Naive thymus-derived CD8-positive, alpha-beta T cell (primary cell): Measurements from ENCODE around the gene TSPAN14. TPM values are rescaled to one million over a fixed set of nuclear protein-coding genes. Genes with fewer than 3 reads are reported as not detected.
A peak's percentile ranks its signal among the peaks of the same experiment; 100 is the strongest.

Experiments used
- ATAC-seq, 2 donors: fragments of 150-1000 bp; cut with Tn5 transposase in 1 of 2; sonication (Bioruptor Pico), chemical (Tn5 transposase) in 1 of 2; 1 replicate in 1 of 2; 2 replicates in 1 of 2; pipeline ENCODE4 v1.10.0; 2021; ENCODE audit warnings: mild to moderate bottlenecking in 2 of 2, moderate library complexity in 2 of 2
- POLR2A ChIA-PET: fragments of 350-600 bp; sonication (Branson Sonifier 250); formaldehyde crosslinking; loops from one replicate; lab custom pipeline; 2021; ENCODE audit warnings: antibody characterized with exemption; lab: Charles Lee
- DNase-seq, 10 donors: peaks; one replicate each; pipeline versions ENCODE4 v3.0.0 to v3.0.0-alpha.2; 2020 to 2022
- H3K27ac Mint-ChIP-seq, 10 donors: one replicate each; pipeline ENCODE4 v1.8.0; 2020 to 2022; ENCODE audit warnings: mild to moderate bottlenecking in 10 of 10, mixed read lengths in 10 of 10, moderate library complexity in 4 of 10, inconsistent platforms in 1 of 10
- H3K27me3 Mint-ChIP-seq, 5 donors: one replicate each; pipeline ENCODE4 v1.8.0; 2021 to 2022; ENCODE audit warnings: mixed read lengths in 5 of 5
- H3K36me3 Mint-ChIP-seq, 3 donors: one replicate each; pipeline ENCODE4 v1.8.0; 2020 to 2022; ENCODE audit warnings: mixed read lengths in 3 of 3, mild to moderate bottlenecking in 2 of 3, inconsistent platforms in 1 of 3
- H3K4me1 Mint-ChIP-seq, 4 donors: one replicate each; pipeline ENCODE4 v1.8.0; 2021 to 2022; ENCODE audit warnings: mixed read lengths in 4 of 4
- H3K4me3 Mint-ChIP-seq, 10 donors: one replicate each; pipeline ENCODE4 v1.8.0; 2020 to 2022; ENCODE audit warnings: mild to moderate bottlenecking in 10 of 10, mixed read lengths in 10 of 10, moderate library complexity in 6 of 10, inconsistent platforms in 1 of 10
- H3K9me3 Mint-ChIP-seq, 9 donors: one replicate each; pipeline ENCODE4 v1.8.0; 2020 to 2022; ENCODE audit warnings: mixed read lengths in 9 of 9, mild to moderate bottlenecking in 3 of 9, inconsistent platforms in 1 of 9, moderate library complexity in 1 of 9
- polyA plus RNA-seq, 3 donors: library from polyadenylated mRNA; unstranded; fragments of 300-500 nt; fragmentation: Illumina TruSeq; gene quantifications; one replicate each; pipeline ENCODE4 v1.2.3, GENCODE V29; 2021
- total RNA-seq, 8 experiments: library from RNA in 2 of 8; stranded (reverse) in 2 of 8; gene quantifications; one replicate each; pipeline ENCODE4 v1.2.3 and lab custom pipeline; 2021 to 2026

TSPAN14 gene
- total RNA-seq, result 100 to 1,000 TPM; 163 to 165 TPM
- polyA plus RNA-seq, result 100 to 1,000 TPM; 152 to 293 (median 155) TPM
- 66.4 to 339 (median 215) reads per million in 6 experiments for total RNA-seq (lab: John Stamatoyannopoulos, UW)

DNA sequence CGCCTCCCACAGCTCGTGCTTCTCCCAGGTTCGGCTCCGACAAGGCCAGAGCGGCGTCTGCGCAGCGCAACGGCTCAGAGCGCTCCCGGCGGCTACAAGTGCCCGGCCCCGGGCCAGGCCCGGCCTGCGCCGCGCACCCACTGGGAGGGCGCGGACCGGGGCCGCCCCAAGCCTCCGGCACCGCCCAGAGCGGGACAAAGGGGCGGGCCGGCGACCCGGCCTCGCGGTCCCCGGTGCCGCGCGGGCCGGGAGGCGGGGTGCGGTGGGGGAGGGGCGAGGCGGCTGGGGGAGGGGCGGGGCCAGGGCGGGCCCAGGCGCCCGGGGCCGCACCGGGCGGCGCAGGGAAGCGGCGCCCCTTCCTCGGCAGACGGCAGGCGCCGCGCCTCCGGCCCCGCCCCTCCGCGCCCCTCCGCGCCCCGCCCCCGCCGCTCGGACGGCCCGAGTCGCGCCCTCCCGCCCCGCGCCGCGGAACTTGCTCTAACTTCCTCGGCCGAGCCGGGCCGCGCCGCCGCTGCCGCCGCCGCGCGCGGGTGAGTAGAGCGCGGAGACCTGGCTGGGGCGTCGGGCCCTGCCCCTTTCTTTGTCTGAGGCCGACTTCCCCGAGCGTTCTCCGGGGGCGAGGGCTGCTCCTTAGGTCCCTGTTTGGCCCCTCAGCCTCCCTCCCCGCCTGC lies at the start of gene TSPAN14:
TSS of gene TSPAN14 (plus strand) at position 469 of the 671 bp plus-strand sequence. CDS start 34,924 bp downstream, outside the sequence.
- Mint-ChIP-seq H3K27ac (peak within 1 kb of the TSS; percentile 94 to 100 (median 97)), H3K4me3 (peak within 1 kb of the TSS in 9 of 10 donors; percentile 85 to 99 (median 98)), H3K4me1 (peaks cover 19 to 52% (median 42%) of the 10 kb centered on the region in 4 donors), H3K27me3 (no peaks in the 10 kb centered on the region), H3K9me3 (no peaks in the 10 kb centered on the region), H3K36me3 (peaks cover 0 to 5% (median 2%) of the 10 kb centered on the region in 3 donors)
- DNase-seq (peak; percentile 47 to 80 (median 68)), ATAC-seq (peak; percentile 61 to 71)
- POLR2A ChIA-PET, result interaction anchor here (1.5 to 37.5 kb wide), 5 partner anchors 10 to 51 kb away, joined by 6 to 914 read pairs (median 382); no protein-coding TSS in a partner anchor

DNA sequence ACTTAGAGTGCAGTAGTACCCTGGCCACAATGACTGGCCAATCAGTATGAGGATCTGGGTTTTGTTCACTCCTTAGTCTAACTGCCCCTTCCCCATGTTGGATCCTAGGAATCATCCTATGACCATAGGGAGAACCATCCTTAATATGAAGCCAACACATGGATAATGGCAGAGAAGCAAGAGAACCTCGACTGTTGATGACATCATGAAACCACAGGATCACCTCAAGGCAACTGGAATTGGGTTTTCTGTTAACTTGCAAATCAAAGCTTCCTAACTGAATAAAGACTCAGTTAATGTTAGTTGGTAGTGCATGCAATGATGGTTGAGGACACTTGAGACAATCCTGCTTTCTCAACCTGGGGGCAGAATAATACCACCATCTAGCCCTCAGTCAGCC lies 49.1 kb upstream of the TSPAN14 start:
- H3K9me3 Mint-ChIP-seq, result no peaks in the 10 kb centered on the region
- POLR2A ChIA-PET, result interaction anchor here (1.3 kb wide), 1 partner anchor 54 kb away, joined by 7 read pairs; no protein-coding TSS in a partner anchor
- no peaks in the 10 kb centered on the region for H3K36me3 Mint-ChIP-seq
- DNase-seq, result no peak
- H3K27me3 Mint-ChIP-seq, result peaks cover 0 to 6% (median 0%) of the 10 kb centered on the region in 5 donors
- H3K4me1 Mint-ChIP-seq, result peaks cover 9 to 21% (median 16%) of the 10 kb centered on the region in 4 donors
- no peak for ATAC-seq
- no peak overlapping the region for H3K27ac Mint-ChIP-seq
- no peak overlapping the region for H3K4me3 Mint-ChIP-seq

DNA sequence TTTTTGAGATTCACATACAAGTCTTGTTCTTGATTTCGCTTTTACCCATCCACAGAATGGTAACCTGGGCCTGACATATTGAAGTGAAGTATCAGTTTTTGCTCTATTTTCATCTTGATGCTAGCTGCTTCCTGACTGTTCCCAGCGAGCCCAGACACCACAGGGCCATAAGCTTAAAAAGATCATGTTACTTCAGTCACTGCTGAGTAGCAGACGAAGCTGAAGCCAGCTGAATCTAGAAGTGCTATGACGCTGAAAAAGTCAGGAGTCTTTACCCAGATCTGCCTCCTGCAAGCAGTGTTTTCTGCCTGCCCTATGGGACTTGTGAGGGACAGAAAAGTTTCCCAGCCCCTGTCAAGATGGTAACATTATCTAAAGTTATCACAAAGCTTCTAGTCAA lies 48.5 kb upstream of the TSPAN14 start:
- POLR2A ChIA-PET, result interaction anchor here (0.6 to 1.3 kb wide), 2 partner anchors 30 to 53 kb away, joined by 4 to 7 read pairs; no protein-coding TSS in a partner anchor
- Mint-ChIP-seq H3K36me3 (no peaks in the 10 kb centered on the region), H3K27me3 (peaks cover 0 to 6% (median 0%) of the 10 kb centered on the region in 5 donors), H3K9me3 (no peaks in the 10 kb centered on the region), H3K4me1 (peaks cover 12 to 25% (median 17%) of the 10 kb centered on the region in 4 donors), H3K27ac (no peak overlapping the region), H3K4me3 (no peak overlapping the region)
- ATAC-seq (no peak), DNase-seq (no peak)

DNA sequence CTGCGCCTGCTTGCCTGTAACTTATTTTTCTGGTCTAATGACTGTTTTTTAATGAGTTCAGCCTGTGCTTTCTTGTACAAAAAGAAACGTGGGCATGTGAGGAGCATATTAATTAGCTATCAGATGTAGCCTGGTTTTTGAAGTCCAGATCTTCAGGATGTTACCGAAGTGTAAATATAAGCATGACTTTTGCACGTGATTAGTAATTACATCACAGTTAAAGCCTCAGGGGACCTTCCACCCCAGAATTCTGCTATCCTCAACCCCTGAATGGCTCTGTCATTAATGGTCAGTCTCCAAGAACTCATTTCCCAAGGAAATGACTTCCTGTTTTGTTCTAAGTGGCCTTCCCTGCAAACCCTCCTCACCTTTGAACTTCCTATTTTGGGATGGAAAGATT lies 47.9 kb upstream of the TSPAN14 start:
- DNase-seq (no peak), ATAC-seq (no peak)
- Mint-ChIP-seq H3K27me3 (peaks cover 0 to 6% (median 0%) of the 10 kb centered on the region in 5 donors), H3K4me3 (peak overlapping the region in 1 of 10 donors; percentile 34), H3K36me3 (no peaks in the 10 kb centered on the region), H3K9me3 (no peaks in the 10 kb centered on the region), H3K27ac (peak overlapping the region in 1 of 10 donors; percentile 58), H3K4me1 (peaks cover 14 to 30% (median 20%) of the 10 kb centered on the region in 4 donors)
- POLR2A ChIA-PET, result interaction anchor here (1.3 kb wide), 1 partner anchor 53 kb away, joined by 7 read pairs; no protein-coding TSS in a partner anchor

DNA sequence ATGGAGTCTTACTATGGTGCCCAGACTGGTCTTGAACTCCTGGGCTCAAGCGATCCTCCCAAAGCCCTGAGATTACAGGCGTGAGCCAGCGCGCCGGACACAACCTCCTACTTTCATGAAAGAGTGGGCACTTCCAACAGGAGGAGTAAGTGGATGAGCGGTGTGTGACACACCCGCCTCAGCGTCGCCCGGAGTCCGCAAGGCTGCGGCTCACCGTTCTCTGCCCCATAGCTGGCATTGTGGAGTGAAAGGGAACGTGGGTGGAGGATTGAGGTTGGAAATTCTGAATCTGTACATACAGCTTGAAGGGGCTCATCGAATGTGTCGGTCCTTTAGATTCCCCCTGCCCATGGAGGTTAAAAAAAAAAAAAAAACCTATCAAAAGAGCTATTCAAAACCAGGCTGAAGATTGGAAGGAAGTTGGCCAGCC lies 46.3 kb upstream of the TSPAN14 start:
- H3K36me3 Mint-ChIP-seq, result no peaks in the 10 kb centered on the region
- H3K4me3 Mint-ChIP-seq, result peak overlapping the region; percentile 85 to 96 (median 94)
- H3K4me1 Mint-ChIP-seq, result peaks cover 19 to 38% (median 24%) of the 10 kb centered on the region in 4 donors
- ATAC-seq (peak; percentile 36 to 48), DNase-seq (peak in 3 of 10 donors; percentile 3 to 21 (median 8))
- H3K9me3 Mint-ChIP-seq, result no peaks in the 10 kb centered on the region
- peaks cover 0 to 6% (median 0%) of the 10 kb centered on the region in 5 donors for H3K27me3 Mint-ChIP-seq
- POLR2A ChIA-PET, result interaction anchor here (0.6 to 1.3 kb wide), 9 partner anchors 36 to 266 kb away, joined by 3 to 11 read pairs (median 4); no protein-coding TSS in a partner anchor
- H3K27ac Mint-ChIP-seq, result peak overlapping the region; percentile 8 to 92 (median 79)

DNA sequence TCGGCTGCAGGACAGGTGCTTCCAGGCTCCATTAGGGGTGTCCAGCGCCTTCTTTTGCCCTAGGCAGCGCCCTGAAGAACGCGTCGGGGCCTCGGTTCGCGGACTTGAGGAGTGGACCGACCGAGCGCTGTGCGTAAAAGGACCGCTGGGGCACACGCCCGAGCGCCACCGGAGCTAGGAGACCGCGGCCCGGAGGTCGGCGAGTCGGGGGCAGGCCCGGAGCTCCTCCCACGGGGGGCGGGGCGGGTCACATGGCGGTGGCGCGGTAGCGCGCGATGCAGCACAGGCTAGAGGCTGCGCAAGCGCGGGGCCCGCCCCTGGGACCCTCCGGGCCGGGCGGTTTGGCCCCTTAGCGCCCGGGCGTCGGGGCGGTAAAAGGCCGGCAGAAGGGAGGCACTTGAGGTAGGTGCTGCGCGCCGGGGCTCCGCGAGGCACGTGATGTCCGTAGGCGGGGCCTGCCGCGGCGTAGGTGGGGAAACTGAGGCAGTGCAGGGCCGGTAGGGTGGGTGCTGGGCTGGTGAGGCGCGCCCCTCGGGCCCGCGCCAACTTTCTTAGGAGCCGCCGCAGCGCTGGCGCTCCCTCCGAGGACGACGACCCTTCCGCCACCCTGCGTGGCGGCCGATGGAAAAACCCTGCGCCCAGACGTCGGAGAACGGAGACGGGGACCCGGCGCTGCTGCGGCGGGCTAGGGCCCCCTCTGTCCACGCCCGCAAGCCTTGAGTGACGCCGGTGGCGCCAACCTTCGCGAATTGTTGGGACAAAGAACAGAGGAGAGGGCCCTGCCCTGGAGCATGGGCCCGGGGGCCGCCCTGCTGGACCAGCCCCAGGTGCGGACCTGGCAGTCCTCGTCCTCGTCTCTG lies 45.6 kb upstream of the TSPAN14 start, which contains the start of gene PRXL2A:
TSS of gene PRXL2A (plus strand) at position 310 of the 860 bp plus-strand sequence. CDS start 11,917 bp downstream, outside the sequence.
- Mint-ChIP-seq H3K27me3 (peaks cover 0 to 6% (median 0%) of the 10 kb centered on the region in 5 donors), H3K36me3 (no peaks in the 10 kb centered on the region), H3K9me3 (no peaks in the 10 kb centered on the region), H3K4me3 (peak within 1 kb of the TSS; percentile 85 to 96 (median 94)), H3K4me1 (peaks cover 19 to 41% (median 27%) of the 10 kb centered on the region in 4 donors), H3K27ac (peak within 1 kb of the TSS; percentile 45 to 92 (median 79))
- peak; percentile 95 for ATAC-seq
- POLR2A ChIA-PET, result interaction anchor here (0.6 to 1.3 kb wide), 8 partner anchors 35 to 267 kb away, joined by 3 to 11 read pairs (median 4); no protein-coding TSS in a partner anchor
- DNase-seq, result peak; percentile 72 to 89 (median 78)

- H3K27ac Mint-ChIP-seq, result peak overlapping the region in 5 of 10 donors; percentile 20 to 79 (median 63)
- ATAC-seq (no peak), DNase-seq (no peak)
- H3K4me3 Mint-ChIP-seq, result peak overlapping the region; percentile 74 to 96 (median 90)
- no peaks in the 10 kb centered on the region for H3K9me3 Mint-ChIP-seq
- peaks cover 0 to 6% (median 0%) of the 10 kb centered on the region in 5 donors for H3K27me3 Mint-ChIP-seq
- peaks cover 19 to 47% (median 28%) of the 10 kb centered on the region in 4 donors for H3K4me1 Mint-ChIP-seq
- POLR2A ChIA-PET, result no interaction called here
- H3K36me3 Mint-ChIP-seq, result no peaks in the 10 kb centered on the region
These were observed 45.0 kb upstream of the TSPAN14 start for GRCh38 chr10:80409121-80409520.

- peaks cover 0 to 6% (median 0%) of the 10 kb centered on the region in 5 donors for H3K27me3 Mint-ChIP-seq
- H3K4me3 Mint-ChIP-seq, result peak overlapping the region in 8 of 10 donors; percentile 32 to 96 (median 75)
- no peak for ATAC-seq
- no peaks in the 10 kb centered on the region for H3K9me3 Mint-ChIP-seq
- POLR2A ChIA-PET, result no interaction called here
- DNase-seq, result no peak
- peak overlapping the region in 3 of 10 donors; percentile 40 to 46 (median 46) for H3K27ac Mint-ChIP-seq
- no peaks in the 10 kb centered on the region for H3K36me3 Mint-ChIP-seq
- peaks cover 19 to 47% (median 29%) of the 10 kb centered on the region in 4 donors for H3K4me1 Mint-ChIP-seq
These were observed 44.0 kb upstream of the TSPAN14 start for GRCh38 chr10:80410122-80410521.

DNA sequence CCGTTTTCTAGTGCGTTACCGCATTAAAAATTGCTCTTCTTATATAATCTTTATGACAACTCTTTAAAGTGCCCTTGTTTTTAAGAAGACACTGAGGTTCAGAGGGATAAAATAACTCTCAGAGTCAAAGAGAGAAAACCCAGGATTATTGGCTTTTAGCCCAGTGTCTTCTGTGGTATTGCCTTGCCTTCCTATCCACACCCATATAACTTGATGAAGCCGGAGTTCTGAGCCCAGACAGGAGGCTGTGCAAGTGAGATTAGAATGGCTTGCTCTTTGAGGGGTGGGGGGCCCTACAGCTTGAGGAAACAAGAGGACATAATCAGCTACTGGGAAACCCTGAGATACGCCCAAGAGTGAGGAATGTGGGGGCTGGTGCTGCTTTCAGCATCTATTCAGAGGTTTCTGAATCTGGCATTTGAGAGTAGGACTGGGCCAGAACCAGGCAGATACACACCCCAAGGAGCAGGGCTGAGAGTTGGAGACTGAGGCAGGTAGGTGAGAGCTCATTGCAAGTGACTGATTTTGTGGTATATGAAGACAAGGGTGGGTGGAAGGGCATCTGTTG lies 43.4 kb upstream of the TSPAN14 start:
- ATAC-seq, result no peak
- H3K27ac Mint-ChIP-seq, result peak overlapping the region in 2 of 10 donors; percentile 10 to 13
- POLR2A ChIA-PET, result interaction anchor here (0.6 to 1.2 kb wide), 2 partner anchors 20 to 75 kb away, joined by 3 to 4 read pairs; no protein-coding TSS in a partner anchor

DNA sequence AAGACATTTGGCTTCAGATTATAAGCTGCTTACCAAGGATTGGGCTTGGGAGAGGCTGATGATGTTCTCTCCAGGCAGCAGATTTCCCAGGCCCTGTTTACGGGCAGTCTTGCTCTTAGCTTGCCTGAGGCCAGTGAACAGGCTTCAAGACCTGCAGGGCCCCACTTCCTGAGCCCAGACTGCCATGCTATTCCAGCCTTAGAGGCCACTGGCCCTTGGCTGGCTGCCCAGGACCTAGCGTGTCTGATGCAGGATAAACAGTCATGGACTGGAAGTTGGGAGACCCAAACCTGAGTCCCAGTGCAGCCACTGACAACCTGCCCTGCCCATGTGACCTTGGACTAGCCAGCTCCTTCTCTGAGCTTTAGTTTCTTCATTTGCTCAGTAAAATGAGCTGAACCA lies 42.8 kb upstream of the TSPAN14 start:
- ATAC-seq, result no peak
- POLR2A ChIA-PET, result interaction anchor here (0.6 to 1.2 kb wide), 2 partner anchors 20 to 75 kb away, joined by 3 to 4 read pairs; no protein-coding TSS in a partner anchor
- H3K4me1 Mint-ChIP-seq, result peaks cover 19 to 51% (median 31%) of the 10 kb centered on the region in 4 donors
- no peaks in the 10 kb centered on the region for H3K9me3 Mint-ChIP-seq
- peaks cover 0 to 6% (median 0%) of the 10 kb centered on the region in 5 donors for H3K27me3 Mint-ChIP-seq
- DNase-seq, result no peak
- no peak overlapping the region for H3K4me3 Mint-ChIP-seq
- no peaks in the 10 kb centered on the region for H3K36me3 Mint-ChIP-seq
- H3K27ac Mint-ChIP-seq, result no peak overlapping the region

More for the DNA sequence above, 43.4 kb upstream of the TSPAN14 start:
- no peak for DNase-seq
- H3K27me3 Mint-ChIP-seq, result peaks cover 0 to 6% (median 0%) of the 10 kb centered on the region in 5 donors
- peaks cover 19 to 47% (median 30%) of the 10 kb centered on the region in 4 donors for H3K4me1 Mint-ChIP-seq
- no peaks in the 10 kb centered on the region for H3K36me3 Mint-ChIP-seq
- no peaks in the 10 kb centered on the region for H3K9me3 Mint-ChIP-seq
- no peak overlapping the region for H3K4me3 Mint-ChIP-seq

DNA sequence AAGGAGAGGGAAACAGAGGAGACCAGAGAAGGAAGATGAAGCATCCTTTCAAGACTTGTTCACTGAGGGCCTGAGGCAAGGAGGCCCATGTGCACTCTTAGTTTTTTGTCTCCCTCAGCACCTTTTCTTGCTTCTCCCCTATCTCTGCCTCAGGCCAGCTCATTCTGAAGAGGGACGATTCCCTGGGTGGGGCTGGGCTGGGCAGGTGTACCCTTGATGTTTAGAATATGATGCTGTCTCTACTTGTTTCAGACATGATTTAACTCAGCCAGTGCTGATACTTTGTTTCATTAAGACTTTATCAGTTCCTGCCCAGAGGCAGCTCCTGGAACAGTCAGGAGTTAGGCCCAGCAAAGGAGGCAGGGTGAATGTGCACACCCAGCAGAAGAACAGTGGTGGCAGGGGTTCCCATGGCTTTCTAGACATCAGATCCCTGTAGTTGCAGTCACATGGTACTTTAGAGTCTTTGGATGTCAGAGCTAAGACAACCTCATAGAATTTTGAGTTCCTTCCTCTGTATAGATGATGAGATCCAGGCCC lies 42.4 kb upstream of the TSPAN14 start:
- H3K27ac Mint-ChIP-seq, result peak overlapping the region in 2 of 10 donors; percentile 17 to 46
- ATAC-seq (no peak), DNase-seq (no peak)
- POLR2A ChIA-PET, result interaction anchor here (1.2 kb wide), 1 partner anchor 19 kb away, joined by 4 read pairs; no protein-coding TSS in a partner anchor
- H3K27me3 Mint-ChIP-seq, result peaks cover 0 to 6% (median 0%) of the 10 kb centered on the region in 5 donors
- H3K9me3 Mint-ChIP-seq, result no peaks in the 10 kb centered on the region
- H3K36me3 Mint-ChIP-seq, result no peaks in the 10 kb centered on the region
- H3K4me1 Mint-ChIP-seq, result peaks cover 19 to 53% (median 31%) of the 10 kb centered on the region in 4 donors
- H3K4me3 Mint-ChIP-seq, result no peak overlapping the region
